Erythroblast (primary cell): ENCODE data around the gene DMD.

Experiments
- GATA1 ChIP-seq: IDR thresholded peaks from 2 replicates; pipeline ENCODE4 v1.6.1; 2011; ENCODE audit warnings: low read depth, mild to moderate bottlenecking, control low read depth, low read length, moderate library complexity
- POLR2A ChIP-seq: IDR thresholded peaks from 2 replicates; pipeline ENCODE4 v1.6.1; 2011; ENCODE audit warnings: mild to moderate bottlenecking, low read length

GRCh38 chrX:31555506-31555905 is 1655.8 kb downstream of the DMD start:
- TF ChIP-seq POLR2A (no peak), GATA1 (no peak)
